WTC11 (cell line): ENCODE measurements around the gene LDLRAD4.

ENCODE experiments used
- CTCF ChIP-seq: fragments of 200-600 bp; IDR thresholded peaks from 2 replicates; pipeline ENCODE4 v1.8.0; 2022; ENCODE audit warnings: antibody characterized with exemption
- IRF2 ChIP-seq: sonication (generic); formaldehyde crosslinking; IDR thresholded peaks from 2 replicates; pipeline ENCODE4 v1.8.0; 2022; ENCODE audit warnings: low read depth, missing genetic modification reagents, borderline replicate concordance
- NFATC4 ChIP-seq: fragments of 250-450 bp; sonication (Bioruptor Pico); IDR thresholded peaks from 2 replicates; pipeline ENCODE4 v1.9.0; 2021; ENCODE audit warnings: mild to moderate bottlenecking
- TEAD4 ChIP-seq: sonication (generic); formaldehyde crosslinking; IDR thresholded peaks from 2 replicates; pipeline ENCODE4 v1.8.0; 2022; ENCODE audit warnings: mild to moderate bottlenecking, missing genetic modification reagents

GRCh38 chr18:13392029-13392750 is 173.6 kb downstream of the LDLRAD4 start:
- TF ChIP-seq IRF2 (CRISPR knock-in tag): no peak
- TF ChIP-seq TEAD4 (CRISPR knock-in tag): no peak
- no peak for TF ChIP-seq NFATC4 (CRISPR knock-in tag)
- no peak for TF ChIP-seq CTCF
